CD4-positive, alpha-beta T cell treated with Interleukin-4 for 1 hour (primary cell): ENCODE measurements around the gene PARD3B.
"Not testable (repeated sequence)": the region's sequence is repeated elsewhere in the genome, so short reads cannot be mapped to it uniquely, and the experiment has no call there.

ENCODE experiments used
- DNase-seq, 2 donors: peaks; one replicate each; pipeline ENCODE4 v3.0.0-alpha.2; 2020 to 2022

PARD3B gene

DNA sequence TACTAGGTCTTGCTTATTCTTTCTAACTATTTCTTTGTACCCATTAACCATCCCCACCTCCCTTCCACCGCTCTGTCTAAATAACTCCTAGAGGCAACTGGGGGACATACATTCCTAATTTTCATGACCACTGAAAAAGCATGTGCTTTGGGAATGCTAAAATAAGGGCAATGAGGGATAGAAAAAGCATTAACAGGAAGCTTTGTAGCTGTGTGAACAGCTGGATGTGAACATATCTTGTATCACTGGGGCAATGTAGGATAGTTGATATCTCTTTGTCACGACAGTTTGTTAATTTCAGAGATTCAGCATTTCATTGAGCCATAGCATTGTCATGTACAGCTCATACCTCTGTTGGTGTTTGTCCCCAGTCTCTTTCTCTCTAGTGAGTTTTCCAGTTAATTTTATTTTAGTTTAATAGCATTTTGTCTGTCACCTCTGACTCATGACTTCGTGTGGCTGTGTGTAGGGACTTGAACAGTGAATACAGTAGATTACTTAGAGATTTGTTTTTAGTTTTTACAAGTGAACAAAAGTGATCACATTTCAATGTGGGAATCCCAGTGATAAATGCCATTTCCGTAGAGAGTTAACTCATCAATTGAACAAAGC, 906.7 kb downstream of the PARD3B start:
- no peak for DNase-seq

DNA sequence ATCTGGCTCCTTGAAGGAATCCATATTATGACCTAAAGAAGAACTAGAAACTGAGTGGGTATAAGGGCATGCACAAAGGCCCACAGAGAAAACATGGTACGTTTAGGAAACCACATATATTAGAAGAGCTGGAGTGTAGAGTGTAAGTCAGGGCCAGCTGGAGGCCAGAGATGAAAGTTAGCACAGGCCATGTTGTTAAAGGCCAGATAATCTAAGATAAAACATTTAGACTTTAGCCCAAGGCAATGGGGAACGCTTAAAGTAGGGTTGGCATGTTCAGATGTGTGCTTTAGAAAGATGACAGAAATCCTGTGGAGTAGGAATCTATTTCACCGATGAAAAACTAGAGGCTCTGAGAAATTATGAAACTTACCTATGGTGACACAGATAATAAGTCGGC, 907.9 kb downstream of the PARD3B start:
- DNase-seq: no peak

DNA sequence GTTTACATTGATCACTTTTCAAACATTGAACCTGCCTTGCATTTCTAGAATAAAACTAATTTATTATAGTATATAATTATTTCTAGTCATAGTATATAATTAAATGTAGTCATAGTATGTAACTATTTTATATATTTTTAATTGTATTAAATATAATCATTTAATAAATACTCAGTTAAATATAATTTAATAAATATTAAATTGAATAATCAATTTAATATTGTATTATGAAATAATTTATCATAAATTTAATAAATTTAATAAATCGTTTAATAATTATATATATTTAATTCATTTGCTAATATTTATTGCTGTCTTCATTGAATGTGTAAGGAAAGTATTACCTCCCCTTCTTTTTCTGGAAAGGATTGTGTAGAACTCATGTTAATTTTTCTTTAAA, 911.4 kb downstream of the PARD3B start:
- no peak for DNase-seq

DNA sequence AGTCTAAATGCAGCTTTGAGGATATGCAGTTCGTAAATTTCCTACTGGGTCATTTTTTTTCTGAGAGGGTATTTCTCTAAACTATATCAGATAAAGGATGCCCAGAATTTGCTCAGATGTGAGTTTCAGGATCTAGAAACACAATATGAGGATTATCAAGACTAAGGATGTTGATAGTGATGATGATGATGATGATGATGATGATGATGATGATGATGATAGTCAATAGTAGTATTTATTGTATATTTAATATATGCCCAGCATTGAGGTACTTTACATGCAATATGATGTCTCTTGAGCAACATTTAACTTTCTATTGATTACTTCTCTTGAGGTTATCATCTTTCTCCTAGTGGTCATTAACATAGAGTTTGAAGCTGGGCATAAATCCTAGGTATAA, 914.9 kb downstream of the PARD3B start:
- DNase-seq: no peak

DNA sequence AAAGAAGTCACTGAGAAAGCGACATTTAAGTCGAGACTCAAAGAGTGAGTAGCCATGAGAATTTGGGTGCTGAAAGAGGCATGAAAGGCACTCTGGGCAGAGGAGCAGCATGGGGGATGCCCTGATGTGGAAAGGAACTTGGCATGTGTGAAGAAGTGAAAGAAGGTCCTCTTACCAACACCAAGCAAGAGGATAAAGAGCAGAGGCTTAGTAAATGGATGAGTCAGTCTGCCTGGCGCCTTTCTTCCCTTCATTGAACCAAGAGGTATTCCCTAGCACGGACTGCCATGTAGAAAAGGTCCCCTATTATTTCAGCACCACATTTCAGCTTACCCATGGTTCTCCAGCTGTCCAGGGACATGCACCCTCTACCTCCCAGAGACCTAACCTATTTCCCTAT, 915.9 kb downstream of the PARD3B start:
- no peak for DNase-seq

DNA sequence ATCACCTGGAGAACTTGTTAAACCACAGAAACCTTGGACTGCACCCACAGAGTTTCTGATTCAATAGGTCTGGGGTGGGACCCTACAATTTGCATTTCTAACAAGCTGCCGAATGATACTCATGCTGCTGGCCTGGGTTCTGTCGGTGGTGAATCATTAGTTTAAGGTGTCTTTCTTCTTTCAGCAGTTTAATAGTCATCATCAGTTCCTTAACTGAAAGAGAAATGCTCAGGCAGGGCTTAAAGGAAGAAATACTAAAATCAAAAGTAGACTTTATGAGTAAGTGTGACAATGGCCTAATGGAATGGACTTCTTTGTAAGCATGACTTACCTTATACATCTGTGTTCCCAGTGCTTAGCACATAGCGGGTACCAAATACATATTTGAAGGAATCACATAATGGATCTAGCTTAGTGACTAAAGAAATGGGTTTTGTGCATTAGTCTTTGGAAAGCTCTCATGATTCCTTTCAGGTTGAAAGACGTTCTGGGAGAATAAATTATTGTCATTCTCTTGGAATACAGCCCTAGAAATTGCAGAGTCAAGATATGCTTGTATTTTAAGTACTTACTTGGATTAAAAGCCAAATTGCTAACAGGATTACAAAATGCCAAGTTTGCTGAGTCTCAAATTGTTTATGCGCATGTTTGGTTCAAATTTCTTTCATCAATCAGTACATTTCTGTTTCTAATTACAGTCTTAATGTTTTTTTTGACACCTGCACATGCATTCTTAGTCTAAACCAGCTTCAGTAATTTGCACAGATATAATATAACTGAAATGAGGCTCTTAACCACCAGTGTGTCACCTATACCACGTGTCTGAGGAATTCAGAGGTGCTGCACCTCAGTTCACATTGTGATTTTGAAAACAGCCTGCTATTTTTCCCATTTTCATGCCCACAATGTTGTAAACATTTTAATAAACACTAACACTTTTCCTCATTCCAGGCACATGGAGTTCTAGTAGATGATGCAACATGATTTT, 916.7 kb downstream of the PARD3B start:
- DNase-seq: no peak

DNA sequence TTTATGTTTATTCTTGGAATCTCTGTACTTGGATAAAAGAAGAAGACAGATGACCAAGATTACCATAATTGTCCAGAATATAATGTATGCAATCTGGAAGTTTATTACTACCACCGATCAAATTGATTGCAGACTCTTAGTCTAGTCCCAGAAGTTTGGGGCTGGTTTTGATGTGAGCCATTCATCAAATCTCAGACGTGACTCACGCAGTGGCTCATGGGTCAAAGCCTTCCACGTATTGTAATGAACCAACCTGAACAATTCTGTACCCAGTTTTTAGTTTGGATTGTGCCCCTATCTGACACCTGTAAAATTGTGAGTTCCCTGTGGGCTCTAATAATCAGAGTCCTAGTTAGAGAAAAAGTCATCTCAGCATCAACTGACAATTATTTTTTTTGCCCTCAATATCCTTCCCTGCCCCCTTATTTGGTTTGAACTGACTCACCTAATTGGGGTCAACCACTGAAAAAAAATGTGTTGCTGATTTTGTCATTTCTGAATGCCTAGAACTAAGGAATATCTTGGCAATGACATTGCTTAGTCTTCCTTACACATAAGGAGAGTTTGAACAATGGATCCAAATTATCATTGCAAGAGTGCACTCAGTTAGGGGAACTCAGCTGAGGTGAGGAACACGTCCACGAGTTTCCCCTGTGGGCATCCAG, 917.5 kb downstream of the PARD3B start:
- DNase-seq: no peak

DNA sequence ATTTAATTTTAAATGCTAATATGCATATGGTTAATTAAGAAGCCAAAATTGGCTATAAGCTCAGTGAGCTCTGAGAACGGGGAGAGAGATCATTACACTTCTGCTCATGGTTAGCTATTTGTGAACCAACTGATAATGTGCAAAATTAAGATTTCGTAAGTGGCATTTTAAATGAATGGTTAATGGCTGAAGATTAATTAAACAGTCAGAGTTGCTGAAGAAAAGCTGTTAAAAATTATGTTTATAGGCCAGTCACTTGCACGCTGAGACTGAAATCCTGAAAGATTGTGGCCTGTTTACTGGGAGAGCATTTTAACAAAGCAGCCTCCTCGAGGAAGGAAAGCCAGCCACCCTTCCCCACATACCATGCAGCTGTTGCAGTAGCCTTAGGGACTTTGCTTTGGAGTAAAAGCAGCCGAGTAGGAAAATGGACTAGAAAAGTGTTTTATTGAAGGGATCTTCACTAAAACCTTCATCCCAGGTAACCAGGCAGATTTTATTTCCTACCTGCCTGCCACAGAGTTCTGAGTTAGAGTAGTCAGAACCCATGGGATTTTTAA, 918.3 kb downstream of the PARD3B start:
- no peak for DNase-seq

DNA sequence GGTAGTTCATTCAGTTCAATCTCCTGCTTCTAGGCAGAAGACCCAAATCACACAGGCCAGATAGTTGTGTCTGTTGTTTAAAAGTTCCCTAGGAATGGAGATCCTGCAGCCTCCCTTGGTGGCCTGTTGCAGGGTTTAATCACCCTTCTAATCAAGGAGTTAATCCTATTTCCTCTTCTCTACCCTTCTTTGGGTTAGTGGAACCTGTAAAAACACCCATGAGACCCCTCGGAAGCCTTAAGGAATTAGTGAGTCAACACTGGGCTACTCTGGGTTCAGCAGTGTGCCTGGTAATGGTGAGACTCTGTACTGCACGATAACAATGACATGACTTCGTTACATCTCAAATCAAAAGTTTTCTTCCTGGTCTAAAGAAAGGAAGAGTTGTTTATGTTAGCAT, 919.4 kb downstream of the PARD3B start:
- DNase-seq: no peak

DNA sequence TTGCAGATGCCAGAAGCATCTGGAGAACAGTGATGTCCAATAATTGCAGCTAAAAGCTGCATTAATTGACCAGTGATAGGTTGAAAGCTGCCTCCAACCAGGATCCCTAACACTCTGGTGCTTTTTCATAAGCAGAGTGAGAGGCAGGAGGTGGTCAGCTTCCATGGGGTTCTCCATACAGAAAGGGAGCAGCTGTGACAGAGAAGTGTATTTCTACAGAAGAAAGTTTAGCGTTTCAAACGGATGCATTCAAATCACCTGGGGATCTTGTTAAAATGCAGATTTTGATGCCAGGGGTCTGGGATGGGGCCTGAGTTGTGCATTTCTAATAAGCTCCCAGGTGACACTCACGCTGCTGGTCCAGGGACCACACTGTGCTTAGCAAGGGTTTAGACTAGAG, 920.5 kb downstream of the PARD3B start:
- DNase-seq: no peak

DNA sequence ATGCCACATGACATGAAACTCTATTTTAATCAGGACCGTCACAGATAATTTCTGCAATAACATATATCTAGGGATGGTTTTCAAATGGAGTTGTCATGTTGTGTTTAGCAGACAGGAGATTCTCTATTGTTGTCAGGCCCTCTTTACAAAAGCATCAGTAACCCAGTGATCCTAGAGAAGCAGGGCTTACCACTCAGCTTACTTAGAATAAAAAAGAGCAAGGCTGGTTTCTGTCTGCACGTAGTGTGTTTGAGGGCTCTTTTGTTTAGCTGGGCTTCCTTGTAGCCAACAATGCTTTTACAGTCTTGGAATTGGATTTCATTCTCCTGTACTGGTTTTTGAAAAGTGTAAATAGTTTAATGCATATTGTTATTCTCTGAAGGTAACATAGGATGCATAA, 926.5 kb downstream of the PARD3B start:
- DNase-seq: no peak

DNA sequence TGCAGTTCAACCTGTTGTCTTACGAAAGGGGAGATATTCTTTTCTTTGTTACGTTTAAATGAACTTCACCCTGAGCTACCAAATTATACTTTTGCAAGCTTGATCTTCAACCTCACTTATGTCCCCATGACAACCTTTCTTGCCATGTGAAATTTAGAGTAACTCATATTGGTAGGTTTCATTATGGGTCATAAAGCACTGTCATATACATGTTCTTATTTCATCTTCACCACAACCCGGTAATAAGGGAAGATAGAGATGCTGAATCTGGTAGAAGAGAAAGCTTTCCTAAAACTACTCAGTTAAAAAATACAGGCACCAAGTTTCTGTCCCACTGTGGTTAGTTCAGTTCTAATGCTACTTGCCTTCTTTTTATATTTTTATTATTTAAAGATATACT, 928.5 kb downstream of the PARD3B start:
- no peak for DNase-seq

DNA sequence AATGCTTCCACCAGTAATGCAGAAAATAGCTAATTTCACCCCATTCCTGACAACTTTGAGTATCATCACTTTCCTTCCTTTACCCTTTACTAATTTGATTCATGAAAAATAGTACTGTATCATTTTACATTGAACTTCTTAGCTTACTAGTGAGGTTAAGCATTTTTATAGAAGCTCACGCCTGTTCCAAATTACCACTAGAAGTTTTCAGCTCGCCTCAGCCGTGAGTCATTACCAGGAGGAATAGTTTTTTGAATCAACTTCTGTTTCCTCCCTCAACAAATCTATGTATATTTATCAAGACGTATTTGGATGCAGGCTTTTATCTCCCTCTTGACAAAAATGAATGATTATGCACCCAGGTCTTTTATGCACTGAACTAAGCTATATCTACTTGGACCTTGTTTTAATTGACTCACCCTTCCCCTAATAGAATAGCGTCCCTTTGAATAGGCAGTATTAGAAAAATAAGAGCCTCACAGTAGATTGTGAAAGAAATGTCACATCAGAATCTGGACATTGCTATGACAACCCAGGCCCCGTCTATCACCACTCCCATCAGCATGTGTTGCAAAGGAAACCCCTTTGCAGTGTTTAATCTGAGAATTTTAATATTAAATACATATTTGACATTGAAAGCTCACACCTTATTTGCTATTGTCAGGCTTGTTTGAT, 929.6 kb downstream of the PARD3B start:
- no peak for DNase-seq

DNA sequence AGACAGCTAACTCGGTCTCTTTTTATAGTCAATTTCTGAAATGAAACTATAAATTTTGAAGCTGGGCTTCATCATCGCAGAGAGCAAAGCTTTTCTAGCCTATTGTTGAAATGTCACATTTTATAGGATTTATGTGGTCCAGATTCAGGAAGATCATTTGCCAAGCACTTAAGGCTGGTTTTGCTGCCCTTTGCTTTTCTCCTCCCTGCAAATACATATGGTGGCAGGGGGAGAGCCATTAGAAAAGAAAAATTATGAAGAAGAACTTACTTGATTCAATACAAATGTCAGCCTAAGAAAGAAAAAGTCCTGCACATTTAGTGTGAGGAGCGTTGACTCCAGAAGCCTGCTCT, 930.1 kb downstream of the PARD3B start:
- no peak for DNase-seq

DNA sequence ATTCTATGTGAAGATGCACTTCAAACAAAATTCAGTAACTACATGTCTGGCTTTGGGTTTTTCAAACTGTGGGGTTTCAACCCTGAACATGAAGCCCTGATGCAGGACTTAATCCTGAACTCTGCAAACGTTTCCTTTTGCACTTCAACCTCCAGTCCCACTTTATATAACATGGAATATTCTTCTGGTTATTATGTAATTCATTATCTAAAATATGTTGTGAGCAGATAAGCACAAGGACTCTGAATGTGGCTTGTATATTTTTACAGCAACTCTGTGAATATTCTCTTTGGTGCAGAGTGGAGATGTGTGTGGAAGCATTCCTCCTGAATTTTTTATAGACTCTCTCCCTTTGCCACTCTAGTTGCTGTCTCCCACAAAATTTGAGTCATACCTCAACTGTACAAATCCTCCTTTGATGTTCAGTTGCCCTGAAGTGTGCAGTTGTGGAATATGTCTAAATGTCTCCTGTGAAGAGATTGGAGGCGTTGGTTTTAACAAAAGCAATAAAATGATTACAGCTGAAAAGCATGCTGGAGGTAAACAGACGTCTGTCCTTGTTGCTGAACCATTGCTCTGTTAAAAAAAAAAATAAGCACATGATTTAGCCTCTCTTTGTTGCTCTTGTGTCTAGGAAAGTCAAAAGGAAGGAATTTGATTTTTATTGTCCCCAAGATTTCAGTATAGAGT, 931.9 kb downstream of the PARD3B start:
- DNase-seq: no peak

DNA sequence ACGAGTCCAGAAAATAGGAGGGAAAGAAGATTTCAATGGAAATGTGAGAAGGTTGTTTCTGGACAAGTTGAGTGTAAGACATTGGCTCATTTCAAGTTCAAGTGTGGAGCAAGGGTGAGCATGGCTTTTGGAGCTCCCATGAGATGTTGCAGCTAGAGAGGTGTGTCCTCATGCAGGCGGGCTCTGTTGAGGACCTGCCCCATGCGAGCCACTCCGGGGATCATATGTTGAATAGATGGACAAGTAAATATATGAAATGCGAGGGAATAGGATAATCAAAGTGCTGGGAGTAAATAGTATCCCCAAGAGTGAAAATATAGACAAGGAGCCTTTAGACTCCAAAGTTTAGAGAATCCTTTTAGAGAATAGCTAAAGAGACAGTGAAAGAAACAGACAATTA, 936.6 kb downstream of the PARD3B start:
- no peak for DNase-seq

DNA sequence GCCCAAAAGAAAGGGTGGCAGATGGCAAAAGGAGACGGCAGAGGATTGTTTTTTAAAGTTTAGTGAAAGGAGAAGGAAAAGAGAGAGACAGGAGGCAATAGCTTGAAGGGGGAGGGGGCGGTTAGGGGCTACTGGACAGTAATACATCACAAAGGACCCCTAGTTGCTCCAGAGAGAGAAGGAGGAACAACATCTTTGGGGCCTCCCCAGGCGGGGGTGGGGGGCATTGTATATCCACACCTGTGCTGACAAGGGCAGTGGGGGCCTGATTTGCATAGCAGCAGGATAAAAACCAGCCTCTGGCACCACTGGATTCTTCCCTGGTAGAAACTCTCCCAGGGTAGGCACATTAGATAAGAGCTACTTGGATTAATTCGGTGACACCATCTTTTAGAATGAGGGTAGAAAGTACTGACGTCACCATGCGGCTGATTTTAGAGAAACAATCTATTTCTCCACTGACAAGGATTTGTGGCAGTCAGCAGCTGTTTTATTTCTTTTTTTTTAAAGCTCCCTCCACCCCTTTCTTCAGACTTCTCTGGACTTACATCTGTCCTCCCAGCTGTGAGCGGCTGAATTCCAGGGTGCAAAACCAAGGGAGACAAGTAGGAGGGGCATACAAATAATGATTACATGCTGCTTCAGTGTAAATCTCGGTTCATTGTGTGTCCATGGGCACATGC, 937.3 kb downstream of the PARD3B start:
- DNase-seq: no peak

DNA sequence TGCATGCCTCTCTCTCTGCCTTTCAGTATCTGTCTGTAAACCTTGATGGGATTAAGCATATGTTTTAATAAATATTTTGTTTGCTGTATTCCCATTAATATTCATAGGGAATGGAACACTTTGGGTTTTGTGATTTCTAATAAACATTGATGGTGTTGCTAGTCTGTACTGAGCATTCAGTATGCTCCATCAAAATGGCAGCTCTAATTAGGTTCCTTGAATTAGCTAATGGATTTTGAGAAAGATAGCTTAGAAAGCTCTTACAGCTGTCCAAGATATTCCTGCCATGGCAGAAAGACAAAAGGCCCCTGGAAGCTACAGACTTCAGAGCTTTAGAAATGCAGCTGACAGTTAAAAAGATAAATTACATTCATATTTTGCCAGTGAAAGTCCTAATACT, 937.8 kb downstream of the PARD3B start:
- no peak for DNase-seq

DNA sequence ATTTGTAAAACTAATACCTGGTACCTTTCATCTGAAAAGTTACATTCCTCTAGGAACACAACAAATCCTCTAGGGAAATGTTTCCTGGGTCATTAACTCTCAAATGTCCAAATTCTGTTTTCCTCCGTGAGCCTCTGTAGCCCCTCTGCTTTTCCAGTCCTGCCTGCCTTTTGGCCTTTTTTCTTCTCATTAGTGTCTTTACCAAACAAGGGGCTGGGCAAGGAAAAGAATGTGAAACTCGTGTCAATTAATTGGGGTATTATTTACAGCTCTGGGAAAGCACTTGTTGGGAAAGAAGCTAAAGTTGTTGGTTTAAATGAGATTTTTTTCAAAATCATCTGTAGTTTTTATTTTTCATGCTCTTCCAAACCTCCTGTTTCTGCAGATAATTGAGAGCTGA, 938.9 kb downstream of the PARD3B start:
- DNase-seq: no peak

DNA sequence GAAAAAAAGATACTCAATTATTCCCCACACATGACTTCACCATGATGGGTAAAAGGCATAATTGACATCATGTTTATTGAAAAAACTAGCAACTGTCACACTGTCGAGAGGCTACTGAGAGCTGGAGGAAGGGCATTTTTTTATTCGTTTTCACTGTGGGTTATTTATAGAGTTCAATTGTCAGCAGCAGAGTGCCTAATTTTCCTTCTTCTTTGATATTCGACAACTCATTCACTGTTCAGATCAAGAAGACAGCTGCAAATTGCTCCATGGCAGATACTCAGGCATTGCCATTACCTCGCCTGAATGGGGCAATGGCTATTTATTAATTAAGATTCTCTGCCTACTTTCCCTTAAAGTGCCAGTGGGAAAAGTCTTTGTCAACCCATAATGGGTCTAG, 939.5 kb downstream of the PARD3B start:
- DNase-seq: no peak

DNA sequence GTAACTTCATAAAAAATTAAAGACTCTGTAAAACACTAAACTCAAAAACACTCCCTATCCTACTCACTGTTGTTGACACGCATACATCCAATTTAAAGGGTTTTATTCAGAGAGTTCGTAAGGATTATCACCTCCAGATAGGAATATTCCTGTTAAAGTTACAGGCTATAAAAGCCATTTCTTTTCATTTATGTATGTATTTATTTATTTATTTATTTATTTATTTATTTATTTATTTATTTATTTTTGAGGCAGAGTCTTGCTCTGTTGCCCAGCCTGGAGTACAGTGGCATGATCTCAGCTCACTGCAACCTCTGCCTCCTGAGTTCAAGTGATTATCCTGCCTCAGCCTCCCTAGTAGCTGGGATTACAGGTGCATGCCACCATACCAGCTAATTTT, 948.3 kb downstream of the PARD3B start:
- not testable (repeated sequence) for DNase-seq
